Spleen (tissue), 3 donors: Measurements from ENCODE around the gene MLXIP.

Source experiments
- POLR2A ChIP-seq, 3 donors: fragments of 450-650 bp; IDR thresholded peaks; one replicate each; pipeline ENCODE4 v1.5.1; 2017; ENCODE audit warnings: antibody characterized with exemption in 3 of 3, mild to moderate bottlenecking in 1 of 3
- POLR2AphosphoS5 ChIP-seq, 3 donors: sonication (generic); formaldehyde crosslinking; IDR thresholded peaks; one replicate each; pipeline ENCODE4 v1.5.1; 2017; ENCODE audit warnings: antibody characterized with exemption in 3 of 3

- no peak for TF ChIP-seq POLR2A (IDR thresholded peaks at IDR 0.05)
- TF ChIP-seq POLR2AphosphoS5 (IDR thresholded peaks at IDR 0.05) = peak in 1 of 3 donors; percentile 50
Observed at GRCh38 chr12:122140467-122141257, 62.1 kb downstream of the MLXIP start.
